Cardiac muscle cell (in vitro differentiated cells and primary cell): ENCODE results near the gene ARHGAP6. TPM values are rescaled to one million over a fixed set of nuclear protein-coding genes. Genes with fewer than 3 reads are reported as not detected.
A peak's percentile ranks its signal among the peaks of the same experiment; 100 is the strongest.

Source experiments
- DNase-seq, 2 donors: peaks; one replicate each; pipeline versions ENCODE4 v3.0.0 to v3.0.0-alpha.2; 2010 to 2017; ENCODE audit warnings: low read depth in 1 of 2, low spot score in 1 of 2
- H3K27ac ChIP-seq: fragments of 200-600 bp; sonication (generic); 2 replicates; pipeline ENCODE4 v1.5.1; 2016
- H3K27me3 ChIP-seq: fragments of 200-600 bp; sonication (generic); 2 replicates; pipeline ENCODE4 v1.6.0; 2016; ENCODE audit warnings: control low read depth
- H3K36me3 ChIP-seq: fragments of 200-600 bp; sonication (generic); 2 replicates; pipeline ENCODE4 v1.5.1; 2016; ENCODE audit warnings: control low read depth
- H3K4me1 ChIP-seq: fragments of 200-600 bp; sonication (generic); 2 replicates; pipeline ENCODE4 v1.8.1; 2017; ENCODE audit warnings: low read depth, mild to moderate bottlenecking, mixed run types
- H3K4me3 ChIP-seq: fragments of 200-600 bp; sonication (generic); 2 replicates; pipeline ENCODE4 v1.5.1; 2016; ENCODE audit warnings: mild to moderate bottlenecking
- H3K9me3 ChIP-seq: fragments of 200-600 bp; sonication (generic); 2 replicates; pipeline ENCODE4 v1.5.1; 2017; ENCODE audit warnings: low read depth, mild to moderate bottlenecking, control low read depth
- polyA plus RNA-seq: library from polyadenylated mRNA; unstranded; fragments of >200 nt; fragmentation: Nextera tagmentation; extraction: Ambion mirVana; gene quantifications from 2 replicates; pipeline ENCODE4 v1.2.1, GENCODE V29; 2016
- total RNA-seq: library from RNA; depleted of rRNA; stranded (reverse); fragments of >200 nt; gene quantifications from 2 replicates; pipeline ENCODE4 v1.2.3, GENCODE V29; 2016
- TF ChIP-seq, protein P1 (sequence below): IDR thresholded peaks from 2 replicates; pipeline ENCODE4 v1.5.1; 2012; ENCODE audit warnings: low read depth, mild to moderate bottlenecking, low read length

The ARHGAP6 gene
- total and polyA plus RNA-seq, 2 experiments from 2014 or later, result 10.5 to 45.0 TPM

DNA sequence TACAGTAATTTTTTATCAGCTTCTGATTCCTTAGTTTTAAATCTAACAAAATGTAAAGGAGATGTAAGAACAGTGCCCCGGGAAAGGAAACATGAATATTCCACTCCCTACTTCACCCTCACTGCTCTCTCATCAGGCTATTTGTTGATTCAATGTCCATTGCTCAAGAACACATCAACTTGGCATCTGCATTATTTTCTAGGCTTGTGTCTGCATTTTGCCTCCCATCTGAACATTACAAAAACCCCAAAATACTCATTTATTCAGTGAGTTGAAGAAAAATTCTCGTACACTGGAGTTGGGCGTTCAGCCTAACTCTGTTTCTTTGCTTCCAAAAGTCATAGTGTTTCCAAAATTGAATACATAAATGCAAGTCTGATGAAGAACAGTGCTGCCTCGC lies 25.6 kb downstream of the ARHGAP6 start:
- TF ChIP-seq, protein P1, sequence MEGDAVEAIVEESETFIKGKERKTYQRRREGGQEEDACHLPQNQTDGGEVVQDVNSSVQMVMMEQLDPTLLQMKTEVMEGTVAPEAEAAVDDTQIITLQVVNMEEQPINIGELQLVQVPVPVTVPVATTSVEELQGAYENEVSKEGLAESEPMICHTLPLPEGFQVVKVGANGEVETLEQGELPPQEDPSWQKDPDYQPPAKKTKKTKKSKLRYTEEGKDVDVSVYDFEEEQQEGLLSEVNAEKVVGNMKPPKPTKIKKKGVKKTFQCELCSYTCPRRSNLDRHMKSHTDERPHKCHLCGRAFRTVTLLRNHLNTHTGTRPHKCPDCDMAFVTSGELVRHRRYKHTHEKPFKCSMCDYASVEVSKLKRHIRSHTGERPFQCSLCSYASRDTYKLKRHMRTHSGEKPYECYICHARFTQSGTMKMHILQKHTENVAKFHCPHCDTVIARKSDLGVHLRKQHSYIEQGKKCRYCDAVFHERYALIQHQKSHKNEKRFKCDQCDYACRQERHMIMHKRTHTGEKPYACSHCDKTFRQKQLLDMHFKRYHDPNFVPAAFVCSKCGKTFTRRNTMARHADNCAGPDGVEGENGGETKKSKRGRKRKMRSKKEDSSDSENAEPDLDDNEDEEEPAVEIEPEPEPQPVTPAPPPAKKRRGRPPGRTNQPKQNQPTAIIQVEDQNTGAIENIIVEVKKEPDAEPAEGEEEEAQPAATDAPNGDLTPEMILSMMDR, result no peak
- no peaks in the 10 kb centered on the region for H3K36me3 ChIP-seq
- peaks cover 3% of the 10 kb centered on the region for H3K9me3 ChIP-seq
- no peak for DNase-seq
- no peaks in the 10 kb centered on the region for H3K4me1 ChIP-seq
- H3K4me3 ChIP-seq, result no peak overlapping the region
- H3K27ac ChIP-seq, result no peak overlapping the region
- H3K27me3 ChIP-seq, result no peaks in the 10 kb centered on the region

DNA sequence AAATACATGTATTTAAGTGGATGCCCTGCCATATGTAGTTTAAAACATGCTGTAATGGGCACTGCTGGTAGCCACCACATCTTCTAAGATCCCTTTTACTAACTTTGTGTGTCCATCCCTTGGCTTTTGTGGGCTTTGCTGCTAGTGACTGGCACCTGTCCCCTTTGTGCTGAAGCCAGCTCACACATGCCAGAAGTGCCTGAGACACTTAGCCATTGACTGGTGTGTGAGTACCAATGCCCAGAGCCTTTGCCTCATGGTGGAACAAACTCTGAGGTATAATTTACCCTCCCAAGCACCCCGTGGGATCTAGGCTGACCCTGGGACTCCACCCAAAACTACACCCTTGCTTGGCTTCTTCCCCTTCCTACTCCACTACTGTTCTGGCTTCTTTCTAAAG lies 33.0 kb downstream of the ARHGAP6 start:
- Histone ChIP-seq H3K27me3 (no peaks in the 10 kb centered on the region), H3K4me3 (no peak overlapping the region), H3K9me3 (no peaks in the 10 kb centered on the region), H3K27ac (no peak overlapping the region), H3K4me1 (no peaks in the 10 kb centered on the region), H3K36me3 (no peaks in the 10 kb centered on the region)
- DNase-seq, result no peak
- TF ChIP-seq, protein P1, result no peak

- peak; percentile 30 to 91 for DNase-seq
- H3K9me3 ChIP-seq, result no peaks in the 10 kb centered on the region
Measured at GRCh38 chrX:11629593-11630211, 36.0 kb downstream of the ARHGAP6 start.

DNA sequence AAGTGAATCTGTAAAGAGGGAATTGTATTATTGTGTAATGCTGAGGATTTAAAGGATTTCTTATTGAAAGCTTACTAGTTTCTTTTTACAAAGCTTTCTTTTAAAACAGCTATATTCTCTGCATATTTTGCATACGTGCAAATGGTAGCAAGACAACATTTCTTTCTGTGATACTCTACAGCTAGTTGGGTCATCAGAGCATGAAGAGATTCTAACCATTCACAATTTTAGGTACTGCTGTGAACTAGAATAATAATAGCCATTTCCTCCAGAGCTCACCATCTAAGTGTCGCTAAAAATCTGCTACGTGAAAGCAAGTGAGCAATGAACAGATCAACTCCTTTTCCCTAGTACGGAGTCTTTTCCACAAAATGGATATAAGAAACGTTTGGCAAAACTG lies 37.3 kb downstream of the ARHGAP6 start:
- no peak overlapping the region for H3K4me3 ChIP-seq
- H3K36me3 ChIP-seq, result no peaks in the 10 kb centered on the region
- no peaks in the 10 kb centered on the region for H3K4me1 ChIP-seq
- TF ChIP-seq, protein P1, result no peak
- no peak for DNase-seq
- H3K9me3 ChIP-seq, result no peaks in the 10 kb centered on the region
- no peaks in the 10 kb centered on the region for H3K27me3 ChIP-seq
- H3K27ac ChIP-seq, result no peak overlapping the region

More at GRCh38 chrX:11629593-11630211, 36.0 kb downstream of the ARHGAP6 start:
- Histone ChIP-seq H3K4me3 (no peak overlapping the region), H3K27me3 (no peaks in the 10 kb centered on the region), H3K36me3 (no peaks in the 10 kb centered on the region), H3K4me1 (no peaks in the 10 kb centered on the region), H3K27ac (peak overlapping the region; percentile 82)
- TF ChIP-seq, protein P1, result no peak

DNA sequence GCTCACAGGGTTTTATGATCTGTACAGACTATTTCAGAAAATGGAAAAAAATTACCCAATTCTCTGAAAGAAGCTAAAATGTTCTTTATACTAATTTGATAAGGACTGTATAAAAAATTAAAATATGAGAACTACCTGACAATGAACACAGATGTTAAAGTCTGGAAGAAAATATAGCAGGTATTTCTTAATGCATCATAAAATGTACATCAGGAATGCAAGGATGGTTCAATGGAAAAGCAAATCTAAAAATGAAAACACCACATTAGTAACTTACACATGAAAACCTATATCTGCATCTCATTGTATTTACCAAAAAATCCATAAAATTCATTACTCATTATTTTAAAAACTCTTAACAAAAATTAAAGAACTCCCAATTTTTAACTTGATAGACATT lies 39.4 kb downstream of the ARHGAP6 start:
- no peaks in the 10 kb centered on the region for H3K27me3 ChIP-seq
- TF ChIP-seq, protein P1, result no peak
- H3K27ac ChIP-seq, result no peak overlapping the region
- no peak for DNase-seq
- H3K4me1 ChIP-seq, result no peaks in the 10 kb centered on the region
- no peaks in the 10 kb centered on the region for H3K9me3 ChIP-seq
- no peak overlapping the region for H3K4me3 ChIP-seq
- H3K36me3 ChIP-seq, result no peaks in the 10 kb centered on the region
